ENCODE results near the gene NREP. TPM values are rescaled to one million over a fixed set of nuclear protein-coding genes. Genes with fewer than 3 reads are reported as not detected.

The NREP gene
- total RNA-seq, 1 donor from 2014 or later = 14.7 TPM

DNA sequence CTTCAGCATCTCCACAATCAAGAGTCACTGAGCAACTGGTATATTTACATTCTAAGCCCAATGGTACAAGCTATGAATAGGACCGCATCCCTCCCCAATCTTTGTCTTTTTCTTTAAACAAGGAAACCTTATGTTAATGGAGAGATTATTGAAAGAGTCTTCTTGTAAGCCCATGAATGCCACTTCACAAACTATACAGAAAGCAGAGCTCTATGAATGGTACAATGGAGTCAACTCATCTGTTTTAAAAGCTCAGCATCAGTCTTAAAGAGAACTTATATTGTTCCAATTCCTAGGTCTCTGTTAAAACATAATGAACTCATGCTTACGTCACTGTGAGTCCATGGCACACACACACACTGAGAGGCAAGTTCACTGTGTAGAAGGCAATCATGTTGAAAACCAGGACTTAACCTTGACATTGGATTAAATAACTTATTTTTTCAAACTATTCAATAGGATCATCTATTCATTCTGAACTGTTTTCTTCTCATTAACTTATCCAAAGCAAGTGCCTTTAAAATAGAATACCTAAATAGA is 4.5 kb downstream of the NREP start:
- CTCF ChIA-PET = no interaction called here
- Mint-ChIP-seq H3K27ac (no peak overlapping the region), H3K9me3 (no peaks in the 10 kb centered on the region), H3K4me3 (no peak overlapping the region), H3K27me3 (no peaks in the 10 kb centered on the region), H3K4me1 (peaks cover 17% of the 10 kb centered on the region), H3K36me3 (ENCODE audit: low read depth) (no peaks in the 10 kb centered on the region)
- DNase-seq (no peak), ATAC-seq (ENCODE audit: low read depth) (no peak)
- POLR2A ChIA-PET = no interaction called here
- intact Hi-C loops (cut with micrococcal nuclease) = loop anchor here (10.0 kb wide), 3 partner anchors 952 to 1112 kb away; partner anchors contain the start of gene SRP19
- TF ChIP-seq, protein P1, sequence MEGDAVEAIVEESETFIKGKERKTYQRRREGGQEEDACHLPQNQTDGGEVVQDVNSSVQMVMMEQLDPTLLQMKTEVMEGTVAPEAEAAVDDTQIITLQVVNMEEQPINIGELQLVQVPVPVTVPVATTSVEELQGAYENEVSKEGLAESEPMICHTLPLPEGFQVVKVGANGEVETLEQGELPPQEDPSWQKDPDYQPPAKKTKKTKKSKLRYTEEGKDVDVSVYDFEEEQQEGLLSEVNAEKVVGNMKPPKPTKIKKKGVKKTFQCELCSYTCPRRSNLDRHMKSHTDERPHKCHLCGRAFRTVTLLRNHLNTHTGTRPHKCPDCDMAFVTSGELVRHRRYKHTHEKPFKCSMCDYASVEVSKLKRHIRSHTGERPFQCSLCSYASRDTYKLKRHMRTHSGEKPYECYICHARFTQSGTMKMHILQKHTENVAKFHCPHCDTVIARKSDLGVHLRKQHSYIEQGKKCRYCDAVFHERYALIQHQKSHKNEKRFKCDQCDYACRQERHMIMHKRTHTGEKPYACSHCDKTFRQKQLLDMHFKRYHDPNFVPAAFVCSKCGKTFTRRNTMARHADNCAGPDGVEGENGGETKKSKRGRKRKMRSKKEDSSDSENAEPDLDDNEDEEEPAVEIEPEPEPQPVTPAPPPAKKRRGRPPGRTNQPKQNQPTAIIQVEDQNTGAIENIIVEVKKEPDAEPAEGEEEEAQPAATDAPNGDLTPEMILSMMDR (IDR thresholded peaks at IDR 0.05) = no peak

DNA sequence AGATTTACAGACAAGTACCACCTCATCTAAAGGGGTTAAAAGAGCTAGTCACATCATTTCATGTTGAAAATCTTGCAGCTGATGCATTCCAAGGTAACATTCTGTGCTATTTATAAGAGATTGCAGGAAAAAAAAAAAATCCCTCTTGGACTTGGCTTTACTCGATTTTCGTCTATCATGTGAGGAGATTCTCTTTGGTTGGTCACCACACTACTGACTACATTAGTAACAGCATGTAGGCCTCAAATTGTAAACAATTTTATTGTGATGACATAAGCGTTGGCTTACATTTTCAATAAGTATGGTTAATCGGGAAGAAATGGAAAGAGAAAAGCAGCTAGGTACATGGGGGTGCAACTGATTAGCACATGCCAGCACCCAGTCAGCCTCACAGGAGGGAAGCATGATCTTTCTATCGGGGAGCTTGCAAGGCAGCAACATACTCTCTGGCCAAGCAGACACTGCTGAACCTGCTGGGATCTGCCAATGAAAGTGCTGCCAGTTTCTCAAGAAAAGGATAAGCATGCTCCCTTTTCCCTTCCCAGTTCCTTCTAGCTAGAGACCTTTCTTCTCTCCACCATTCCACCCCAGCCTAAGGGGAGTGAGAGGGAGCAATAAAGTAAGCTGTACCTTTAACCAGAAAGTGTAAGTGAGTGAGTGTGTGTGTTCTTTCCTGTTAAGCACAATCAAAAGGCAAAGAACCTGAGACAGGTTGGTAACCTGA is 7.5 kb downstream of the NREP start:
- no peaks in the 10 kb centered on the region for H3K4me1 Mint-ChIP-seq
- H3K36me3 Mint-ChIP-seq (ENCODE audit: low read depth) = no peaks in the 10 kb centered on the region
- intact Hi-C loops (cut with micrococcal nuclease) = loop anchor here (10.0 kb wide), 3 partner anchors 955 to 1115 kb away; partner anchors contain the start of gene SRP19
- no peak overlapping the region for H3K4me3 Mint-ChIP-seq
- ChIA-PET POLR2A (no interaction called here), CTCF (no interaction called here)
- no peaks in the 10 kb centered on the region for H3K27me3 Mint-ChIP-seq
- no peaks in the 10 kb centered on the region for H3K9me3 Mint-ChIP-seq
- no peak for ATAC-seq (ENCODE audit: low read depth)
- TF ChIP-seq, protein P1 (IDR thresholded peaks at IDR 0.05) = no peak
- H3K27ac Mint-ChIP-seq = no peak overlapping the region
- DNase-seq = no peak

DNA sequence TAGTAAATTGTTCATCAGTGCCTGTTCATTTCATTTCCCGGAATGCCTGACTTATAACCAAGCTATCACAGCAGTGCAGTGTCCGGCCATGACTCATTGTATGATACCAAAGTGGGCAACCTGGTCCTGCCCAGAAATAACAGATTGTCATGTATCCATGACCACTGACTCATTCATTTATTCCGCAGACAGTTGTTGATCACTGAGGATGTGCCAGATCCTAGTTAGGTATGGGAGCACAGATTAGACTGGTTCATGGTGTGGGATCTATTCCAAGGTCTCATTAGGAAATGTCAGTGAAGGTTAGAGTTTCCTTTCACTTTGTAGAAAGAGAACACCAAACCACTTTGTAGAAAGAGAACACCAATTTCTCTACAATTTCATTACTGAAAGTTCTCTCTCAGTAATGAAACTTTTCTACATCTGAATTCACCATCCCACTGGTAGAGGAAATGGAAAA is 8.7 kb downstream of the NREP start:
- CTCF ChIA-PET = no interaction called here
- Mint-ChIP-seq H3K9me3 (no peaks in the 10 kb centered on the region), H3K27me3 (no peaks in the 10 kb centered on the region), H3K4me1 (no peaks in the 10 kb centered on the region), H3K4me3 (no peak overlapping the region), H3K27ac (no peak overlapping the region), H3K36me3 (ENCODE audit: low read depth) (no peaks in the 10 kb centered on the region)
- ATAC-seq (ENCODE audit: low read depth) (no peak), DNase-seq (no peak)
- intact Hi-C loops (cut with micrococcal nuclease) = no loop called here
- POLR2A ChIA-PET = interaction anchor here (1.0 kb wide), 1 partner anchor 10 kb away, joined by 5 read pairs; no protein-coding TSS in a partner anchor
- TF ChIP-seq, protein P1 (IDR thresholded peaks at IDR 0.05) = no peak

DNA sequence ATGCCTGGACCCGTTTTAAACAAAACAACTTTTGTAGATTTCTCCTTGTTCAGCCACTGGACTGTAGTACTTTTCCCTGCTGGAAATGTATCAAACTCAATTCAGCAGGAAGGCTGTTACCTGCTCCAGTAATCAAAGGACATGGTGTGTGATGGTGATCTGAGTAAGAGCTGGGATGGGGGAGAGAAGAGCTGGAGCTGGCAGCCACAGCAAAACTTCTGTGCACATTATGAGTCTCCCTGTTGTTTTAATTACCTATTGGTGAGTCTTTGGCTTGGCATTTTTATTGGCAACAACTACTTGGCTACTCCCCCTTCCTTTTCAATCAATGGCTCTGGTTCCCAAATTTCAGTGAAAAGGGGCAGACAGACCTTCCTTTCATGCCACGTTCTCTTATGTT is 9.7 kb downstream of the NREP start:
- no peak overlapping the region for H3K27ac Mint-ChIP-seq
- H3K9me3 Mint-ChIP-seq = no peaks in the 10 kb centered on the region
- ATAC-seq (ENCODE audit: low read depth) = no peak
- H3K4me1 Mint-ChIP-seq = peaks cover 2% of the 10 kb centered on the region
- no peak overlapping the region for H3K4me3 Mint-ChIP-seq
- POLR2A ChIA-PET = interaction anchor here (1.0 kb wide), 1 partner anchor 11 kb away, joined by 5 read pairs; no protein-coding TSS in a partner anchor
- intact Hi-C loops (cut with micrococcal nuclease) = no loop called here
- no peaks in the 10 kb centered on the region for H3K27me3 Mint-ChIP-seq
- CTCF ChIA-PET = no interaction called here
- DNase-seq = no peak
- TF ChIP-seq, protein P1 (IDR thresholded peaks at IDR 0.05) = no peak
- no peaks in the 10 kb centered on the region for H3K36me3 Mint-ChIP-seq (ENCODE audit: low read depth)

DNA sequence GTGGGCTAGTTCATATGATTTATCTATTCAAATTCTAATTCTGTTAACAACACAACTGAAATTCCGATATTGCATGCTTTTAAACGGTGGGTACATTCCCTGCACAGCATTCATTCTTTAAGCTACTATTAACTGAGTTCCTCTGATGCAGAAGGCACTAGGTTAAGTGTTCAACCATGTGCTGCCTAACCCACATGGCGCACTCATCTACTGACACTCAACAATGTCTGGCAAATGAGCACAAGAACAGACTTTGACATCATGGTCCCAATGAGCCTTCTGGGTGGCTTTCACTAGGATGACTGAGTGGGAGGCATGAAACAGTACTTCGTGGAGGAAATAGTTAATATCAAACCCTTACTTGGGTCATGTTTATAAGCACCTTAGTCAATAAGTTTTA is 10.2 kb downstream of the NREP start:
- Mint-ChIP-seq H3K4me3 (no peak overlapping the region), H3K36me3 (ENCODE audit: low read depth) (no peaks in the 10 kb centered on the region), H3K4me1 (peaks cover 4% of the 10 kb centered on the region), H3K27me3 (peaks cover under 1% of the 10 kb centered on the region), H3K9me3 (no peaks in the 10 kb centered on the region), H3K27ac (no peak overlapping the region)
- DNase-seq (no peak), ATAC-seq (ENCODE audit: low read depth) (no peak)
- intact Hi-C loops (cut with micrococcal nuclease) = no loop called here
- TF ChIP-seq, protein P1 (IDR thresholded peaks at IDR 0.05) = no peak
- ChIA-PET POLR2A (no interaction called here), CTCF (no interaction called here)

Measured in activated B cell treated with CpG ODN at 0.5 μM for 24 hours (primary cell).